Thyroid gland (tissue), 4 donors: Measurements from ENCODE around the gene KCNJ14.

Experiments
- CTCF ChIP-seq, 6 experiments: fragments of 200-600 bp in 3 of 6; fragments of 450-650 bp in 3 of 6; sonication (generic) in 3 of 6; IDR thresholded peaks; one replicate each; pipeline ENCODE4 v1.5.1; 2016 to 2019; ENCODE audit warnings: antibody characterized with exemption in 6 of 6, mild to moderate bottlenecking in 2 of 6, inconsistent platforms in 1 of 6, moderate library complexity in 1 of 6
- POLR2A ChIP-seq, 2 donors: fragments of 450-650 bp; IDR thresholded peaks; one replicate each; pipeline ENCODE4 v1.6.1; 2017; ENCODE audit warnings: antibody characterized with exemption in 2 of 2, mild to moderate bottlenecking in 2 of 2, moderate library complexity in 1 of 2

GRCh38 chr19:48466561-48467325 lies 11.4 kb downstream of the KCNJ14 start:
- TF ChIP-seq CTCF (IDR thresholded peaks at IDR 0.05) (no peak), POLR2A (IDR thresholded peaks at IDR 0.05) (no peak)
